ENCODE results near the gene NUP133.
"Not testable (repeated sequence)": the region's sequence is repeated elsewhere in the genome, so short reads cannot be mapped to it uniquely, and the experiment has no call there.

Gene NUP133

GRCh38 chr1:229411434-229412055 lies 96.6 kb downstream of the NUP133 start:
- DNase-seq, result no peak

- peak in 1 of 2 experiments; percentile 60 for DNase-seq
Measured at GRCh38 chr1:229410692-229411433, 97.3 kb downstream of the NUP133 start.

- DNase-seq, result no peak
Measured at GRCh38 chr1:229410370-229410691, 97.8 kb downstream of the NUP133 start.

GRCh38 chr1:229409616-229410369 lies 98.3 kb downstream of the NUP133 start:
- no peak for DNase-seq

- no peak for DNase-seq
Measured at GRCh38 chr1:229408458-229409037, 99.6 kb downstream of the NUP133 start.

- no peak for DNase-seq
Measured at GRCh38 chr1:229407206-229408026, 100.7 kb downstream of the NUP133 start.

GRCh38 chr1:229406798-229407197 lies 101.3 kb downstream of the NUP133 start:
- no peak for DNase-seq

- DNase-seq, result no peak
Measured at GRCh38 chr1:229403573-229403972, 104.6 kb downstream of the NUP133 start.

- DNase-seq, result no peak
Measured at GRCh38 chr1:229402993-229403392, 105.1 kb downstream of the NUP133 start.

GRCh38 chr1:229402329-229402728 lies 105.8 kb downstream of the NUP133 start:
- DNase-seq, result not testable (repeated sequence)

- DNase-seq, result no peak
Measured at GRCh38 chr1:229397762-229398161, 110.4 kb downstream of the NUP133 start.

GRCh38 chr1:229396585-229397206 lies 111.4 kb downstream of the NUP133 start:
- DNase-seq, result no peak

GRCh38 chr1:229394517-229394916 lies 113.6 kb downstream of the NUP133 start:
- DNase-seq, result not testable (repeated sequence)

- DNase-seq, result no peak
Measured at GRCh38 chr1:229392936-229393335, 115.2 kb downstream of the NUP133 start.
